AG08396 (cell line): ENCODE results near the gene MBNL1.
"Not testable (repeated sequence)": the region's sequence is repeated elsewhere in the genome, so short reads cannot be mapped to it uniquely, and the experiment has no call there.

ENCODE experiments used
- DNase-seq: peaks from one replicate; pipeline ENCODE4 v3.0.0; 2012; ENCODE audit warnings: low spot score, mixed read lengths

The MBNL1 gene

GRCh38 chr3:152350139-152350538, 81.4 kb downstream of the MBNL1 start:
- DNase-seq: no peak

GRCh38 chr3:152350776-152351175, 82.0 kb downstream of the MBNL1 start:
- no peak for DNase-seq

- no peak for DNase-seq
These were observed 83.8 kb downstream of the MBNL1 start for GRCh38 chr3:152352554-152352953.

- no peak for DNase-seq
These were observed 84.8 kb downstream of the MBNL1 start for GRCh38 chr3:152353578-152353977.

- DNase-seq: no peak
These were observed 87.3 kb downstream of the MBNL1 start for GRCh38 chr3:152355744-152356665.

GRCh38 chr3:152356870-152357276, 88.1 kb downstream of the MBNL1 start:
- DNase-seq: no peak

GRCh38 chr3:152357587-152357986, 88.9 kb downstream of the MBNL1 start:
- DNase-seq: no peak

- DNase-seq: no peak
These were observed 90.9 kb downstream of the MBNL1 start for GRCh38 chr3:152359385-152360248.

GRCh38 chr3:152360302-152360701, 91.6 kb downstream of the MBNL1 start:
- no peak for DNase-seq

- DNase-seq: no peak
These were observed 92.2 kb downstream of the MBNL1 start for GRCh38 chr3:152360966-152361365.

GRCh38 chr3:152362086-152362485, 93.4 kb downstream of the MBNL1 start:
- no peak for DNase-seq

- DNase-seq: no peak
These were observed 95.5 kb downstream of the MBNL1 start for GRCh38 chr3:152364237-152364636.

GRCh38 chr3:152365126-152365525, 96.4 kb downstream of the MBNL1 start:
- no peak for DNase-seq

GRCh38 chr3:152365766-152366593, 97.3 kb downstream of the MBNL1 start:
- DNase-seq: no peak

- not testable (repeated sequence) for DNase-seq
These were observed 98.5 kb downstream of the MBNL1 start for GRCh38 chr3:152367192-152367591.

GRCh38 chr3:152372633-152373032, 103.9 kb downstream of the MBNL1 start:
- not testable (repeated sequence) for DNase-seq

- no peak for DNase-seq
These were observed 104.7 kb downstream of the MBNL1 start for GRCh38 chr3:152373379-152373778.

- no peak for DNase-seq
These were observed 105.7 kb downstream of the MBNL1 start for GRCh38 chr3:152374262-152374990.

- DNase-seq: no peak
These were observed 106.8 kb downstream of the MBNL1 start for GRCh38 chr3:152375546-152375945.

- DNase-seq: no peak
These were observed 107.8 kb downstream of the MBNL1 start for GRCh38 chr3:152376351-152377183.
